Tibial artery (tissue), 4 donors: ENCODE measurements around the gene DPM2.
A peak's percentile ranks its signal among the peaks of the same experiment; 100 is the strongest.

Source experiments
- DNase-seq, 2 donors: peaks; one replicate each; pipeline ENCODE4 v3.0.0-alpha.2; 2019
- H3K27ac ChIP-seq, 2 donors: fragments of 200-600 bp; sonication (generic) in 1 of 2; 1 replicate in 1 of 2; 2 replicates in 1 of 2; pipeline ENCODE4 v1.5.1; 2018 to 2019; ENCODE audit warnings: mild to moderate bottlenecking in 1 of 2
- H3K27me3 ChIP-seq, 2 donors: fragments of 200-600 bp; sonication (generic) in 1 of 2; one replicate each; pipeline versions ENCODE4 v1.5.1 to v1.6.0; 2016 to 2019
- H3K36me3 ChIP-seq, 3 donors: fragments of 200-600 bp; sonication (generic) in 2 of 3; one replicate each; pipeline ENCODE4 v1.5.1; 2016 to 2019; ENCODE audit warnings: mild to moderate bottlenecking in 2 of 3
- H3K4me1 ChIP-seq, 4 donors: fragments of 200-600 bp; sonication (generic) in 2 of 4; 1 replicate in 3 of 4; 2 replicates in 1 of 4; pipeline ENCODE4 v1.5.1; 2016 to 2019
- H3K4me3 ChIP-seq, 2 donors: fragments of 200-600 bp; sonication (generic) in 1 of 2; 1 replicate in 1 of 2; 2 replicates in 1 of 2; pipeline ENCODE4 v1.5.1; 2018 to 2019; ENCODE audit warnings: mild to moderate bottlenecking in 2 of 2
- H3K9me3 ChIP-seq, 3 donors: fragments of 200-600 bp; sonication (generic) in 1 of 3; one replicate each; pipeline ENCODE4 v1.5.1; 2016 to 2019
- intact Hi-C: fragments of 100-400 bp; cut with DNase I; formaldehyde crosslinking; loops from one replicate; pipeline ENCODE4 v1.15.0; 2023; ENCODE audit warnings: low total_unique reads
- TF ChIP-seq, protein P1 (sequence below), 2 experiments: fragments of 200-600 bp in 1 of 2; fragments of 450-650 bp in 1 of 2; IDR thresholded peaks; one replicate each; pipeline ENCODE4 v1.5.1; 2017 to 2019; ENCODE audit warnings: antibody characterized with exemption in 2 of 2, mild to moderate bottlenecking in 1 of 2, moderate library complexity in 1 of 2

DPM2 gene

DNA sequence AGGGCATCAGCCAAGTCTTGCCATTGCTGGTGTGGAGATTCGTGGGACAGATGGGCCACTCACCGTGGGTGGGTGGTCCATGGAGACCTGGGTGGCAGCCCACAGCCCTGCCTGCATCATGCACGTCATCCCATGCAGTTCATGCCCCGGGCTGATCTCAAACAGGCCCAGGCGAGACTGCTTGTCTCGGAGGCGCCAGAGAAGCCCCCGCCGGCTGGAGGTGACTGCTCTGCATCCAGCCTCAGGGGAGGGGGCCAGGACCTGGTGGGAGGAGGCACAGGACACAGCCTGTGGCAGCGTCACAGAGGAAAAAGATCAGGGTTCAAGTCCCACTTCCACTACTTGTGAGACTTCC lies 8.1 kb downstream of the DPM2 start:
- H3K27ac ChIP-seq: no peak overlapping the region
- TF ChIP-seq, protein P1, sequence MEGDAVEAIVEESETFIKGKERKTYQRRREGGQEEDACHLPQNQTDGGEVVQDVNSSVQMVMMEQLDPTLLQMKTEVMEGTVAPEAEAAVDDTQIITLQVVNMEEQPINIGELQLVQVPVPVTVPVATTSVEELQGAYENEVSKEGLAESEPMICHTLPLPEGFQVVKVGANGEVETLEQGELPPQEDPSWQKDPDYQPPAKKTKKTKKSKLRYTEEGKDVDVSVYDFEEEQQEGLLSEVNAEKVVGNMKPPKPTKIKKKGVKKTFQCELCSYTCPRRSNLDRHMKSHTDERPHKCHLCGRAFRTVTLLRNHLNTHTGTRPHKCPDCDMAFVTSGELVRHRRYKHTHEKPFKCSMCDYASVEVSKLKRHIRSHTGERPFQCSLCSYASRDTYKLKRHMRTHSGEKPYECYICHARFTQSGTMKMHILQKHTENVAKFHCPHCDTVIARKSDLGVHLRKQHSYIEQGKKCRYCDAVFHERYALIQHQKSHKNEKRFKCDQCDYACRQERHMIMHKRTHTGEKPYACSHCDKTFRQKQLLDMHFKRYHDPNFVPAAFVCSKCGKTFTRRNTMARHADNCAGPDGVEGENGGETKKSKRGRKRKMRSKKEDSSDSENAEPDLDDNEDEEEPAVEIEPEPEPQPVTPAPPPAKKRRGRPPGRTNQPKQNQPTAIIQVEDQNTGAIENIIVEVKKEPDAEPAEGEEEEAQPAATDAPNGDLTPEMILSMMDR (IDR thresholded peaks at IDR 0.05): no peak
- DNase-seq: no peak
- intact Hi-C loops: no loop called here
- H3K4me3 ChIP-seq: no peak overlapping the region
- peaks cover 0 to 52% of the 10 kb centered on the region in 2 donors for H3K27me3 ChIP-seq
- peaks cover 0 to 38% (median 32%) of the 10 kb centered on the region in 4 donors for H3K4me1 ChIP-seq
- no peaks in the 10 kb centered on the region for H3K9me3 ChIP-seq
- peaks cover 0 to 3% (median under 1%) of the 10 kb centered on the region in 3 donors for H3K36me3 ChIP-seq

DNA sequence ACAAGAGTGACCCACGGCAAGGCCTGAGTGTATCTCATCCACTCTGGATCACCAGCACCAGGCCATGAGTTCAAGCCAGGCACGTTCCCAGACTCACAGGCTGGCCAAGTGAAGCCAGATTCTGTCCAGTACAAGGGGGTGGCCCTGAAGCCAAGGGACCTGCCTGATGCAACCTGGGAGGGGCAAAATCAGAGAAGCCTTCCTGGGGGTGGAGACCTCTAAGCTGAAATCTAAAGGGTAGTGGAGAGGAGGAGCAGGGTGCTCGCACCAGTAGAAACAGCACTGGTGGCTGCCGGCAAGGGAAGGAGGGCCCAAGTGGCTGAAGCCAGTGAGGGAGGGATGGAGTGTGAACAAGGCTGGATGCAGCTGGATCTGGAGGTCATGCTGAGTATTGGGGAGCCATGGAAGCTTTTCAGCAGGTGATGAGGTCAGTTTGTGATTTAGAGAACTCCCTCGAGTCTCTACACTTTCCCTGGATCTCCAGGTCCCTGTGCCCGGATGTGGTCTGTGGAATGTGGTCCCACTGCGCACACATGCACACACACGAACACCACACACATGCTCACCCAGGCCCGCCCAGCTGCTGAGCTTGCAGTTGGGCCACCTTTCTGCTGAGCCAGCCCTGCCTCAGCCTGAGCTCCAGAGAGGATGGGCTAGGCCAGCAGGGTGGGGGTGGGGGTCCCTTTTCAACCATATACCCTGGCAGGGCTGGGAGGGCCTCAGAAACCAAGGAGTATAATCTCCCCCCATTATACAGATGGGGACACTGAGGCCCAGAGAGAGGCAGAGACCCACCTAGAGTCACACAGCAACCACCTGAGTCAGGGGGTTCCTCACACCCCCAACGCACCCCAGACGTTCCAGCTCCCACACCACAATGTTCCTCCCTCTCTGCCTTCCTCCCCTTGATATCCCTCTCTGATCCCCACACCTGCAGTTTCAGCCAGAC lies 8.7 kb downstream of the DPM2 start:
- peaks cover 0 to 38% (median 32%) of the 10 kb centered on the region in 4 donors for H3K4me1 ChIP-seq
- H3K4me3 ChIP-seq: no peak overlapping the region
- no peak overlapping the region for H3K27ac ChIP-seq
- peaks cover 0 to 52% of the 10 kb centered on the region in 2 donors for H3K27me3 ChIP-seq
- H3K9me3 ChIP-seq: no peaks in the 10 kb centered on the region
- DNase-seq: no peak
- H3K36me3 ChIP-seq: peaks cover 0 to 3% (median 0%) of the 10 kb centered on the region in 3 donors
- TF ChIP-seq, protein P1 (IDR thresholded peaks at IDR 0.05): no peak
- intact Hi-C loops: no loop called here

DNA sequence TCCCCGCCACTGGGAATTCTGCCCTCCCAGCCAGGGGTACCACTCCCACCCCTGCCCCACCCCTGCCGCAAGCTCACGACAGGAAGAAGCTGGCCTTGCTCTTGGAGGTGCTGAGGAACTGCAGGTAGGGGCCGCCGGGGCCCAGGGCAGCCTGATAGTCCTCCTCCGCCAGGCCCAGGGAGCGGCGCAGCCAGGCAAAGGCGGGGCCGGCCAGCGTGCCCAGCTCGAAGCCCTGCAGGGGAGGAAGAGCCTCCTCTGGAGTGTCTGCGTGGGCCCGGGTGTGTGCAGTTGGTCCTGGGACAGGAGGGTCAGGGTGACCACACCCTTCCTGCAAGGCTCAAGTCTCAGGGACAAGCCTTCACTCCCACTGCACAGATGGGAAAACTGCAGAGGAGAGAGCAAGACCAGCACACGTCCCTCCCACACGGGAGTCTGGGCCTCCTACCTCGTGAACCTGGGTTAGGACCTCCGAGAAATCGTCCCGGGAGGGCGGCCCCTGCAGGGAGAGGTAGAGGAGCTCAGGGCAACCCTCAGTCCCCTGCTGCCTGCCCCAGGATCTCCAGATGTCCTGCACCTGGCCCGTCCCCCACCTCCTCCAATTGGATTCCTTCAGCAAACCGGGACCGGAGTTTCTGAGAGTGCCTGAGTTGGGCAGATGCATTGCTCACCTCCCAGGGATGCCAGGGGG lies 9.5 kb downstream of the DPM2 start:
- Histone ChIP-seq H3K27me3 (peaks cover 0 to 52% of the 10 kb centered on the region in 2 donors), H3K36me3 (no peaks in the 10 kb centered on the region), H3K4me1 (peaks cover 0 to 38% (median 32%) of the 10 kb centered on the region in 4 donors), H3K4me3 (no peak overlapping the region), H3K27ac (no peak overlapping the region), H3K9me3 (no peaks in the 10 kb centered on the region)
- intact Hi-C loops: loop anchor here (2.0 kb wide), 1 partner anchor 337 kb away; no protein-coding TSS in a partner anchor
- TF ChIP-seq, protein P1 (IDR thresholded peaks at IDR 0.05): no peak
- no peak for DNase-seq

DNA sequence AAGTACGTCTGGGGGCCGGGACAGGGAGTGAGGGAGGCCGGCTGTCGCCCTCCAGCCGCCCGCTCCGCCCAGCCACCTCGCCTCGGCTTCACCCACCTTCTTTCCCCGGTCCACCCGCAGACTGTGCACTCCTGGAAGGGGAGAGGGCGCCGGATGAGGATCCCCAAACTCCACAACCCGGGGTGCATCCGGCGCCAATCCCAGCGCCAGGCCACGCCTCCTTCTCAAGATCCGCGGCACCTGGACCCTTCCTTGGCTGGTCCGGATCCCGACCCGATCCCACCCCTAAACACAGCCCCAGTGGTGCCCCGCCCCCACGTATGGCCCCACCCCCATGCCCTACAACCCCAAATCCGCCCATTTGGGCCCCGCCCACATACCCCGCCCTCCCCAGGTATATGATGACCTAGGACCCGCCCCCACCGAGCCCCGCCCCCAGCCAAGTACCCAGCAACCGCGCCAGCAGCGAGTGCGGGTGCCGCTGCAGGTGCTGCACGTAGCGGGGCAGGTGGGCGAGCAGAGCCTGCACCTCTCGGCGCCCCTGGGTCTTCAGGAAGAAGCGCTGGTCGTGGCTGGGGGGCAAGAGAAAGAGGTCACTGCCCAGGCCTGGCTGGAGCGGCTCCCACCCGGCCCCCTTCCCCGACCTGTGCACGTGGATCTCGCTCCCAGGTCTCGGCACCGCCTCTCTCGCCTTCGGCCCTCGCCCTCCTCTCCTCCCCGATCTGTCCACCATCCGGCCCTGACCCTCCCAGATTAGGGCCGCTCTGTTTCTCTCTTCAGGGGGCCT lies 10.3 kb downstream of the DPM2 start:
- H3K27ac ChIP-seq: no peak overlapping the region
- H3K9me3 ChIP-seq: no peaks in the 10 kb centered on the region
- H3K27me3 ChIP-seq: peaks cover 0 to 52% of the 10 kb centered on the region in 2 donors
- TF ChIP-seq, protein P1 (IDR thresholded peaks at IDR 0.05): no peak
- peak overlapping the region in 1 of 2 donors; percentile 10 for H3K4me3 ChIP-seq
- H3K36me3 ChIP-seq: no peaks in the 10 kb centered on the region
- intact Hi-C loops: loop anchor here (2.0 kb wide), 1 partner anchor 337 kb away; no protein-coding TSS in a partner anchor
- H3K4me1 ChIP-seq: peaks cover 0 to 38% (median 32%) of the 10 kb centered on the region in 4 donors
- no peak for DNase-seq

DNA sequence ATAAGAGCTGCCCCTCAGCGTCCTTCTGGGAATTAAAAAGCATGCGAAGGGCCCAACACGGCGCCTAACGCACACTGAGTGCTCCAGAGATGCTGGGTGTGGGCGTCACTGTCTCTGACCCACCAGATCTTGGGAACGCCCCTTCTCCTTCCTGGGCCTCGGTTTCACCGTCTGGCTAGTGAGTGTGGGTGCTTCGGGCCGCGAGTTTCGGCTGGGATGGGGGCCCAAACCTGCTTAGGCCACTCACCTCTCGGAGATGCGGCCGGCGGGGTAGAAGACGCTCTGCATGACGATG lies 10.8 kb downstream of the DPM2 start:
- TF ChIP-seq, protein P1 (IDR thresholded peaks at IDR 0.05): no peak
- Histone ChIP-seq H3K36me3 (no peaks in the 10 kb centered on the region), H3K4me3 (peak overlapping the region in 1 of 2 donors; percentile 10), H3K27me3 (peaks cover 0 to 54% of the 10 kb centered on the region in 2 donors), H3K27ac (no peak overlapping the region), H3K9me3 (no peaks in the 10 kb centered on the region), H3K4me1 (peaks cover 0 to 40% (median 33%) of the 10 kb centered on the region in 4 donors)
- DNase-seq: no peak
- intact Hi-C loops: loop anchor here (2.0 kb wide), 1 partner anchor 336 kb away; no protein-coding TSS in a partner anchor
